C4-2B (cell line): ENCODE data around the gene CTNNA1.

Experiments
- H3K27ac ChIP-seq: fragments of 450-650 bp; 2 replicates; pipeline ENCODE4 v1.5.1; 2017
- ZFX ChIP-seq: fragments of 450-650 bp; IDR thresholded peaks from 2 replicates; pipeline ENCODE4 v1.6.1; 2017
- TF ChIP-seq, protein P1 (sequence below): fragments of 450-650 bp; conservative IDR thresholded peaks from 2 replicates; pipeline ENCODE4 v1.5.1; 2017; ENCODE audit warnings: mild to moderate bottlenecking

CTNNA1 gene

DNA sequence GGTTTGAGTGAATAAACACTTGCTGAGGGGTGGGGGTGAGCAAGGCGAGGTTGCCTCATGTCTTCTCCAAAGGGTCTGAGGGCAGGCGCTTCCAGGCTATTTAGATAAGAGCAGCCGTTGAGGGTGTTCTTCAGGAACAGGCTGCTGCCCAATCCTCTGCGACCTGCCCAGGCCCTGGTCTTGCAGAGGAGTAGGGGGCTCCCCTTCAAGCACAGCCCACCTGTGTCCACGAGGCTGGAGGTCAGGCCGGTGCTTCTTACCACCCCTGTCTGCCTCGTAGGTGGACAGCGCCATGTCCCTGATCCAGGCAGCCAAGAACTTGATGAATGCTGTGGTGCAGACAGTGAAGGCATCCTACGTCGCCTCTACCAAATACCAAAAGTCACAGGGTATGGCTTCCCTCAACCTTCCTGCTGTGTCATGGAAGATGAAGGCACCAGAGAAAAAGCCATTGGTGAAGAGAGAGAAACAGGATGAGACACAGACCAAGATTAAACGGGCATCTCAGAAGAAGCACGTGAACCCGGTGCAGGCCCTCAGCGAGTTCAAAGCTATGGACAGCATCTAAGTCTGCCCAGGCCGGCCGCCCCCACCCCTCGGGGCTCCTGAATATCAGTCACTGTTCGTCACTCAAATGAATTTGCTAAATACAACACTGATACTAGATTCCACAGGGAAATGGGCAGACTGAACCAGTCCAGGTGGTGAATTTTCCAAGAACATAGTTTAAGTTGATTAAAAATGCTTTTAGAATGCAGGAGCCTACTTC is 180.5 kb downstream of the CTNNA1 start:
- TF ChIP-seq ZFX: no peak
- no peak overlapping the region for H3K27ac ChIP-seq

DNA sequence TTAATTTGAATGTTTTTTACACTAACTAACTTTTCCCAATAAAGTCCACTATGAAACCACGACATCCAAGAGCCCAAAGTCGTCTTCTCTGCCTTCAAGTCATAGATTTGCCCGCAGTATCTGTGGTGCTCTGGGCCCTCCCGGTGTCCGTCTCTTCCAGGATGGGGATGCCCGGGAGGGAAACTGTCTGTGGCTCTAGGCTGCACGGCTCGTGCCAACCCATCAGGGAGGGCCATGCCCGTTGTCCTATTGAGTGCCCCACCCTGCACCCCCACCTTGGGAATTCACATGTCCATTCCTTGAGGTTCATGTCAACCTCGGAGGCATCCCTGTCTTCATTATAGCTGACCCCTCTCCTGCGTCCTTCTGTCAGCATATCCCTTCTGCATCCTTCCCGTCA is 181.7 kb downstream of the CTNNA1 start:
- no peak overlapping the region for H3K27ac ChIP-seq
- TF ChIP-seq, protein P1, sequence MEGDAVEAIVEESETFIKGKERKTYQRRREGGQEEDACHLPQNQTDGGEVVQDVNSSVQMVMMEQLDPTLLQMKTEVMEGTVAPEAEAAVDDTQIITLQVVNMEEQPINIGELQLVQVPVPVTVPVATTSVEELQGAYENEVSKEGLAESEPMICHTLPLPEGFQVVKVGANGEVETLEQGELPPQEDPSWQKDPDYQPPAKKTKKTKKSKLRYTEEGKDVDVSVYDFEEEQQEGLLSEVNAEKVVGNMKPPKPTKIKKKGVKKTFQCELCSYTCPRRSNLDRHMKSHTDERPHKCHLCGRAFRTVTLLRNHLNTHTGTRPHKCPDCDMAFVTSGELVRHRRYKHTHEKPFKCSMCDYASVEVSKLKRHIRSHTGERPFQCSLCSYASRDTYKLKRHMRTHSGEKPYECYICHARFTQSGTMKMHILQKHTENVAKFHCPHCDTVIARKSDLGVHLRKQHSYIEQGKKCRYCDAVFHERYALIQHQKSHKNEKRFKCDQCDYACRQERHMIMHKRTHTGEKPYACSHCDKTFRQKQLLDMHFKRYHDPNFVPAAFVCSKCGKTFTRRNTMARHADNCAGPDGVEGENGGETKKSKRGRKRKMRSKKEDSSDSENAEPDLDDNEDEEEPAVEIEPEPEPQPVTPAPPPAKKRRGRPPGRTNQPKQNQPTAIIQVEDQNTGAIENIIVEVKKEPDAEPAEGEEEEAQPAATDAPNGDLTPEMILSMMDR: no peak
- TF ChIP-seq ZFX: no peak

DNA sequence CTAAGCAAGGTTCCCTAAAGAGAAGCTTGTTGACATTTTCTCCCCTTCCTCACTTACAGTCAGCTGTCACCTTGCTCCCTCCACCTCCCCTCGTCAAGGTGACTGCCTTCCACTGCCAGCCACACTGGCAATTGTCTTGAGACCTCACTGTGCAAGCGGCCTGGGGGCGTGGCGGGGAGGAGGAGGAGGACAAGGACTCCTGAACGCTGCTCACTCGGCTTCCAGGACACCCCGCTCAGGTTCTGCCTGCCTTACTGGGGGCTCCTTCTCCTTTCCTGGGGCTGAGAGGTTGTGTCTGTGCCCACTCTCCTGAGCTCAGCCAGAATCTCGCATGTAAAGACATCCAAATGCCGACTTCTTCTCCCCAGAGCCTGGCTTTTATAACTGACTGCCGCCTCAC is 182.2 kb downstream of the CTNNA1 start:
- no peak overlapping the region for H3K27ac ChIP-seq
- TF ChIP-seq, protein P1: no peak
- TF ChIP-seq ZFX: no peak

DNA sequence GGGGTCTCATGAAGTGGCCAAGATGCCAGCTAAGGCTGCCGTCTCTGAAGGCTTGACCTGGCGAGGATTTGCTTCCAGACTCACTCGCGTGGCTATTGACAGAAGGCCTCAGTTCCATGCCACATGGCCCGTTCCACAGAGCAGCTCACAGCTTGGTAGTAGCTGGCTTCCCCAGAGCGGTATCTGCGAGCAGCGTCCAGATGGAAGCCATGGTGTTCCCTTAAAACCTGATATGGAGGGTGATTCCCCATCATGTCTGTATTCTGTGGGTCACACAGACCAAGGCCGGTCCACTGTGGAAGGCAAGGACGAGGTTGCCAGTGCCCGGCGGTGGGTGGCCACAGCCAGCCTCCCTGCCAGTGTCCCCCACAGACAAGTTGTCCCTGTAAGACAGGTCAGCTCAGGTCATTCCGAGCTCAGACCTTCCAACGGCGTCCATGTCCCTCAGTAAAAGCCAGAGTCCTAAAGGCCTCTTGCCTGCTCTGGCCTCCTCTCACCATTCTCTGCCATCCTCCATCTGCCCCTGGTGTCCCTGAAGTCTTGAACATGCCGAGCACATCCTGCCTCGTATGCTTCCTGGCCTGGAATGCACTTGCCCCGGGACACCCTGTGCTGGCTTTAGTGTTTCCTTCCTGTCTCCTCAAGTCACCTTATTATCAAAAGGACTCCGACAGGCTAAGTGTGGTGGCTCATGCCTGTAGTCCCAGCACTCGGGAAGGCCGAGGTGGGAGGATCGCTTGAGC is 183.2 kb downstream of the CTNNA1 start:
- TF ChIP-seq ZFX: no peak
- TF ChIP-seq, protein P1: no peak
- no peak overlapping the region for H3K27ac ChIP-seq

- H3K27ac ChIP-seq: no peak overlapping the region
- no peak for TF ChIP-seq ZFX
- TF ChIP-seq, protein P1: no peak
Observed at GRCh38 chr5:138936968-138937345, 183.7 kb downstream of the CTNNA1 start.

GRCh38 chr5:138937392-138938387 is 184.5 kb downstream of the CTNNA1 start:
- H3K27ac ChIP-seq: no peak overlapping the region
- TF ChIP-seq ZFX: no peak
- TF ChIP-seq, protein P1: no peak

- H3K27ac ChIP-seq: no peak overlapping the region
- TF ChIP-seq, protein P1: no peak
- TF ChIP-seq ZFX: no peak
Observed at GRCh38 chr5:138938526-138938925, 185.3 kb downstream of the CTNNA1 start.
